H4 (cell line): Measurements from ENCODE around the gene BGN. TPM values are rescaled to one million over a fixed set of nuclear protein-coding genes. Genes with fewer than 3 reads are reported as not detected.

ENCODE experiments used
- DNase-seq: peaks from one replicate; pipeline ENCODE4 v3.0.0-alpha.2; 2015; ENCODE audit warnings: low spot score
- total RNA-seq: library from RNA; depleted of rRNA; stranded (reverse); fragments of >200 nt; shearing (Covaris generic); gene quantifications from 2 replicates; pipeline ENCODE4 v1.2.3, GENCODE V29; 2014; rRNA removed

The BGN gene
- total RNA-seq: not detected in 2 replicates

- no peak for DNase-seq
Measured at GRCh38 chrX:153494541-153495361, at the start of gene BGN. Gene BGN, plus strand, starts transcription at chrX:153494980. Its CDS starts 9,652 bp downstream, at chrX:153504632.

DNA sequence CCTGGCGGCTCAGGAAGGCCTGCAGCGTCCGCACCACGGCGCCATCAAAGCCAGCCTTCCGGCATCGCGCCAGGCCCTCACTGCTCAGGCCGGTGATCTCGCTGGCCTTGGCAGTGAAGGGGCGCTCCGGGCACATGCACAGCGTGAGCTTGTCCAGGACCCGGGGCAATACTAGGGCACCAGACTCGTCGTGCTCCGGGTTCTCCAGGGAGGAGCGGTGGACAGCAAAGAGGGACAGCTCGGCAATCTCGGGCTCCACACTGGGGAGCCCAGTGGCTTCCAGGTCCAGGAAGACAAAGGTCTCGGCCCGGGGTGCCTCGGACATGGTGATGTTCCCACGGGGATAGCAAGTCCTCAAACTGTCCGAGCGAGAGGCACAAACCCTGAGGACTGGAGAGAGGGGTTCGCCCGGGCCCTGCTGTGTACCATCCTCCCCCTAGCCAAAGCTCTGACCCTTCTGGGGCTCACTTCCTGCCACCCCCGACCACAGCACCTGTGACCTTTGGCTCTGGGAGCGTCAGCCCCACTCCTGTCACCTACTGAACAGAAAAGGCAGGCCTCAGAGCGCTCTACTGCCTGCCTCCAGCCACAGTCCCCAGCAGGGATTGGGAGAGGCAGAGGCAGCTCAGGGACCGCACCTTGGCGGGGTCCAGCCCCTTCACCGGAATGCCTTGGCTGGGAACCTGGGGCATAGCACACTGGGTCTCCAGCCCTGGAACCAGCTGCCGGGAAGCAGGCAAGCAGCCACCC is 49.5 kb upstream of the BGN start:
- DNase-seq: no peak

GRCh38 chrX:153445856-153446635 is 48.7 kb upstream of the BGN start, which contains the start of gene TREX2:
Gene TREX2, minus strand, starts transcription at chrX:153446056. Its CDS starts 626 bp downstream, at chrX:153445430.
- no peak for DNase-seq

GRCh38 chrX:153446636-153446936 is 48.2 kb upstream of the BGN start:
- DNase-seq: no peak

- no peak for DNase-seq
Measured at GRCh38 chrX:153446950-153447580, 47.7 kb upstream of the BGN start.

- no peak for DNase-seq
Measured at GRCh38 chrX:153447581-153447960, 47.2 kb upstream of the BGN start.

DNA sequence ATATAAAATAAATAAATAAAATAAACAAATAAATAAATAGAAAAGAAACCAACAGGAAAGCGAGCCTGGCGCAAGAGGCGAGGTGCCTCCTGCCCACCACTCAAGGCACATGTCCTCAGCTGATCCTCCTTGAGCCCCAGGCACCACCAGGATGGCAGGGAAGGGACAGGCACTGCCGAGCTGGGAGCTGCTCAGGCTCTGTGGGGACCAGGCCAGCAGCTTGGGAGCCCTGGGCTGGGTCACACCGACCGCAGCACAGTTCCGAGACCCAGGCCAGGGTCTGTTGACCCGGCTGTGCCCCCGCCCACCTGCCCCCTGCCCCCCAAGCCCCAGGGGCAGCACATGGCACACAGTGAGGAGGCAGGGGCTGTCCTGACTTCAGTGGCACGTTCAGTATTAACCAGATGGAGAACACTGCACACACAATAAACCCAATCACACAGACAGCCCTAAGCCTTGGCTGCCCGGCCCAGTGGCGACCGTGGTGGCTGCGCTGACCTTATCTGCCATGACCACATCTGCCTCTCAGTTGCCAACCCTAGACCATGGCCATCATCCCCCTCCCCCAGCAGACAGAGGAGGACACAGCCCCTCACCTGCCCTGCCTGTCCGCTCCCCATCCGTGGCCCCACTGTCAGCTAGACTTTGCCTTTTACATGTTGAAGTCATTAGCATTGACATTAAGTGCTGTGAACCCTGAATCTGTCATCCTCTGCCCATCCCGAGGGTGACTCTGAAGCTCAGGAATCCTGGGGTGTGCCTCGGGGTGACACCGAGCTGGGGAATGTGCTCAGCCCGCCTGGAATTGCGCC is 46.0 kb upstream of the BGN start:
- no peak for DNase-seq

GRCh38 chrX:153449368-153450113 is 45.2 kb upstream of the BGN start:
- DNase-seq: no peak

GRCh38 chrX:153450114-153450948 is 44.4 kb upstream of the BGN start:
- no peak for DNase-seq

GRCh38 chrX:153450949-153451277 is 43.9 kb upstream of the BGN start:
- no peak for DNase-seq

- no peak for DNase-seq
Measured at GRCh38 chrX:153454901-153455550, 39.8 kb upstream of the BGN start.

DNA sequence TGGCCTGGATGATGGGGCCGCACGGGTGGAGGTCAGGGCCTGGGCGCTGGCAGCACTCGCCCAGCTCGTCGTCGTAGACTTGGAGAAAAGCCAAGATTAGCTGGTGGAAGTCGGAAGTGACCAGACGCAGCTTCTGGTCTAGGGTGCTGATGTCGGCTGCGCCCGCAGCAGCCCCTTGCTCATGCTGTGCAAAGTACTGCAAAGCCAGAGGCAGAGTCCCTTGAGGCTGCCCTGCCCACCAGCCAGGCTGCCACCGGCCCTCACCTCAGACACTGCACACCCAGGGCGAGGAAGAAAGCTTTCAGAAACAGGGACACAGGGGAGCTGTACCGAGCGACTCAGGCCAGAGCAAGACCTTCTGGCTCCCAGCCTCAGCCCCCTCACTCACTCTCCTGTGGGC is 39.2 kb upstream of the BGN start:
- DNase-seq: no peak

GRCh38 chrX:153456161-153456560 is 38.6 kb upstream of the BGN start:
- DNase-seq: no peak

- DNase-seq: no peak
Measured at GRCh38 chrX:153456704-153457103, 38.1 kb upstream of the BGN start.

GRCh38 chrX:153457136-153457825 is 37.5 kb upstream of the BGN start:
- no peak for DNase-seq

DNA sequence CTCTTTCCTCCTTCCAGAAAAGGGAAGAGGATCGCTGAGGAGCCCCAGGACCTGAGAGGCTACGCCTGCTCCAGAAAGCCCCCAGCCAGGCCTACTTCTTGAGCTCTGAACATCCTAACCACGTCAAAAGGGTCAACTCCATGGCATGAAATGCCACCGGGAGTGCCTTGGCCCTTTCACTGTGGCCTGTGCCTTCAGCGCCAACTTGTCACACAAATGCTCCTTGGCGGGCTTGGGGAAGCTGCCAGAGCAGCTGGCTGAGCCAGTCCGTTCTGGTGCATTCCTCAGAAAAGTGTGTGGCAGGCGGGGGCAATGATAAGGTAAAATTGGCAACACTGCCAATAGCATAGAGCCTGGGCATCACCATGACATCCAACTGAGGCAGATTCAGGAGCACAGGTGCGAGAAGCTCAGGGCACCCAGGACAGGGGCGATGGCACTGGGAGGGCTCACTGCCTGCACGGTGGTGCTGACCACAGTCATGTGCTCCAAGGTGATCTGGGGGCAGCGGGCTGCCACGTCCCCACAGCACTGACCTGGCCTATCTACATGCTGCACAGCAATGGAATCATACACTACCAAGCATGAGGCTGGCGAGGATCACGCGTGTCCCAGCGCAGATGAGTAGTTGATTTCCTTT is 36.8 kb upstream of the BGN start:
- DNase-seq: no peak

DNA sequence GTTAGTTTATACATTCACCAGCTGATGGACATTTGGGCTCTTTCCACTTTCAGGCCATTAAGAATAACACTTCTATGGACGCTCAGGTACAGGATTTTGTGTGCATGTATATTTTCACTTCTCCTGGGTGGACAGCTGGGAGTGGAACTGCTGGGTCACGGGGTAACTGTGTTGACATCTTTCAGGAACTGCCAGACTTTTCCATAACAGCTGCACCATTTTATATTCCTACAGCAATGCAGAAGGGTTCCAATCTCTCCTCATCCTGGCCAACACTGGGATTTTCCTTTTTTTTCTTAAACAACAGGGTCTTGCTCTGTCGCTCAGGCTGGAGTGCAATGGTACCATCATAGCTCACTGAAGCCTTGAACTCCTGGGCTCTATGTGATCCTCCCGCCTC is 36.3 kb upstream of the BGN start:
- no peak for DNase-seq

- DNase-seq: no peak
Measured at GRCh38 chrX:153459986-153460385, 34.8 kb upstream of the BGN start.
